HepG2 (cell line): Measurements from ENCODE around the gene OTOG. TPM values are rescaled to one million over a fixed set of nuclear protein-coding genes. Genes with fewer than 3 reads are reported as not detected.

ENCODE experiments used
- ATAC-seq: fragments of 200-7000 bp; cut with Tn5 transposase; 3 replicates; pipeline ENCODE4 v1.9.1; 2020; ENCODE audit warnings: mild to moderate bottlenecking, moderate library complexity
- BruUV-seq: library from RNA; stranded (reverse); fragments of 400-500 nt; replicated peaks from 2 replicates; lab custom pipeline; 2021; lab: Mats Ljungman, UMichigan
- CTCF ChIA-PET: fragments of 300-600 bp; formaldehyde crosslinking; extraction: SDS; loops from one replicate; lab custom pipeline; 2021; ENCODE audit warnings: low total read pairs, inconsistent platforms, low intra/inter-chr PET ratio; lab: Yijun Ruan, JAX
- POLR2A ChIA-PET: fragments of 350-600 bp; sonication (Branson Sonifier 250); formaldehyde crosslinking; loops from one replicate; lab custom pipeline; 2020; ENCODE audit warnings: antibody characterized with exemption, inconsistent platforms; lab: Yijun Ruan, JAX
- DNase-seq: peaks from one replicate; pipeline ENCODE4 v3.0.0-alpha.2; 2015; ENCODE audit warnings: low spot score
- FAIRE-seq: peaks from 3 replicates; lab custom pipeline; 2011; peaks lifted over from hg19 to GRCh38; lab: Jason Lieb, UNC
- H2AFZ ChIP-seq: one replicate; pipeline ENCODE4 v1.6.1; 2011; ENCODE audit warnings: low read length, inconsistent platforms
- H3K27ac ChIP-seq: fragments of 300-600 bp; 3 replicates; pipeline ENCODE4 v1.8.0; 2011; ENCODE audit warnings: mixed run types, mild to moderate bottlenecking, mixed read lengths, low read length, inconsistent platforms; ENCODE audit not compliant: insufficient read depth; ENCODE audit errors: extremely low read length
- H3K27me3 ChIP-seq, 2 experiments: fragments of 200-600 bp in 1 of 2; 2 replicates in 1 of 2; 3 replicates in 1 of 2; pipeline versions ENCODE4 v1.6.0 to v1.8.0; 2011; ENCODE audit warnings: low read length in 2 of 2, mild to moderate bottlenecking in 2 of 2, moderate library complexity in 2 of 2, inconsistent platforms in 1 of 2; ENCODE audit not compliant: insufficient read depth in 2 of 2, control insufficient read depth in 1 of 2
- H3K36me3 ChIP-seq, 2 experiments: fragments of 200-600 bp in 1 of 2; replicated peaks in 1 of 2; 2 replicates in 1 of 2; 3 replicates in 1 of 2; pipeline versions ENCODE4 v1.5.1 to v1.8.0; 2011; ENCODE audit warnings: low read length in 2 of 2, inconsistent platforms in 1 of 2; ENCODE audit not compliant: insufficient read depth in 2 of 2, control insufficient read depth in 1 of 2
- H3K4me1 ChIP-seq: 2 replicates; pipeline ENCODE4 v1.5.1; 2012; ENCODE audit warnings: low read length, inconsistent platforms; ENCODE audit not compliant: insufficient read depth
- H3K4me2 ChIP-seq: 2 replicates; pipeline ENCODE4 v1.6.0; 2011; ENCODE audit warnings: low read depth, low read length, inconsistent platforms
- H3K4me3 ChIP-seq, 3 experiments: fragments of 200-600 bp in 1 of 3; sonication (generic), shearing (Covaris generic) in 1 of 3; replicated peaks in 1 of 3; 2 replicates each; pipeline ENCODE4 v1.5.1; 2011 to 2016; ENCODE audit warnings: low read length in 3 of 3, inconsistent platforms in 2 of 3, low read depth in 2 of 3, mild to moderate bottlenecking in 2 of 3, control low read depth in 1 of 3, mixed read lengths in 1 of 3; ENCODE audit not compliant: insufficient read depth in 1 of 3
- H3K79me2 ChIP-seq: one replicate; pipeline ENCODE4 v1.6.1; 2011; ENCODE audit warnings: low read length, inconsistent platforms; ENCODE audit not compliant: insufficient read depth
- H3K9ac ChIP-seq: 2 replicates; pipeline ENCODE4 v1.6.0; 2011; ENCODE audit warnings: mild to moderate bottlenecking, low read depth, low read length, inconsistent platforms; ENCODE audit not compliant: insufficient read depth
- H3K9me3 ChIP-seq: 2 replicates; pipeline ENCODE4 v1.5.1; 2012; ENCODE audit warnings: mild to moderate bottlenecking, low read length
- H4K20me1 ChIP-seq: 2 replicates; pipeline ENCODE4 v1.6.0; 2011; ENCODE audit warnings: inconsistent platforms, mild to moderate bottlenecking, low read length, moderate library complexity; ENCODE audit not compliant: insufficient read depth
- AKNA ChIP-seq: sonication (generic); formaldehyde crosslinking; IDR thresholded peaks from 2 replicates; pipeline ENCODE4 v1.4.0; 2020; ENCODE audit warnings: missing genetic modification reagents, borderline replicate concordance
- ARID4A ChIP-seq: sonication (generic); formaldehyde crosslinking; IDR thresholded peaks from 2 replicates; pipeline ENCODE4 v1.5.0; 2020; ENCODE audit warnings: mild to moderate bottlenecking, missing genetic modification reagents, borderline replicate concordance
- CHD2 ChIP-seq: IDR thresholded peaks from 2 replicates; pipeline ENCODE4 v1.6.1; 2011; ENCODE audit warnings: low read depth, low read length, improper control_type of control experiment
- GFI1 ChIP-seq: sonication (generic); formaldehyde crosslinking; IDR thresholded peaks from 2 replicates; pipeline ENCODE4 v1.5.0; 2020; ENCODE audit warnings: missing genetic modification reagents, mild to moderate bottlenecking, borderline replicate concordance
- MAZ ChIP-seq, 2 experiments: sonication (generic) in 1 of 2; formaldehyde crosslinking in 1 of 2; IDR thresholded peaks; 2 replicates each; pipeline versions ENCODE4 v1.5.0 to v1.6.1; 2012 to 2020; ENCODE audit warnings: low read depth in 2 of 2, mild to moderate bottlenecking in 2 of 2, borderline replicate concordance in 1 of 2, improper control_type of control experiment in 1 of 2, low read length in 1 of 2, missing genetic modification reagents in 1 of 2, moderate library complexity in 1 of 2
- PRDM4 ChIP-seq: sonication (generic); formaldehyde crosslinking; IDR thresholded peaks from 2 replicates; pipeline ENCODE4 v1.9.0; 2021; ENCODE audit warnings: missing genetic modification reagents, borderline replicate concordance
- ZBTB1 ChIP-seq: sonication (generic); formaldehyde crosslinking; IDR thresholded peaks from 2 replicates; pipeline ENCODE4 v1.4.0; 2020; ENCODE audit warnings: missing genetic modification reagents, borderline replicate concordance
- ZEB1 ChIP-seq: IDR thresholded peaks from 2 replicates; pipeline ENCODE4 v1.6.1; 2012; ENCODE audit warnings: mild to moderate bottlenecking, low read depth, inconsistent platforms; ENCODE audit not compliant: insufficient replicate concordance
- ZNF20 ChIP-seq: sonication (generic); formaldehyde crosslinking; IDR thresholded peaks from 2 replicates; pipeline ENCODE4 v1.4.0; 2020; ENCODE audit warnings: mild to moderate bottlenecking, moderate library complexity, missing genetic modification reagents
- ZSCAN20 ChIP-seq: sonication (generic); formaldehyde crosslinking; IDR thresholded peaks from 2 replicates; pipeline ENCODE4 v1.4.0; 2020; ENCODE audit warnings: missing genetic modification reagents, mild to moderate bottlenecking, borderline replicate concordance
- WGBS: methylation state at CpG from one replicate; pipeline ENCODE4 v1.1.6; 2017; ENCODE audit warnings: low lambda C conversion rate; 5-methylcytosine and 5-hydroxymethylcytosine counted together
- in situ Hi-C: cut with HindIII; loops from 2 replicates; pipeline ENCODE4 v1.10.0; 2017; ENCODE audit warnings: low pct_unique_long_range_greater_than_20kb; ENCODE audit not compliant: extremely low pct_ligation_motif_present
- intact Hi-C: fragments of 100-400 bp; cut with micrococcal nuclease; formaldehyde crosslinking; loops from one replicate; pipeline ENCODE4 v1.10.0; 2022; ENCODE audit not compliant: unreplicated experiment
- polyA plus RNA-seq, 8 experiments: library from polyadenylated mRNA; depleted of rRNA in 3 of 8; stranded (reverse) in 7 of 8; unstranded in 1 of 8; fragments of >200 nt; fragmentation: Illumina TruSeq in 4 of 8; extraction: Trizol in 4 of 8; gene quantifications; 2 replicates each; pipeline versions ENCODE4 v1.2.1 to v1.2.3, GENCODE V29; 2011 to 2016; ENCODE audit warnings: low read depth in 4 of 8, missing spikeins in 1 of 8, mixed read lengths in 1 of 8; ENCODE audit not compliant: insufficient read depth in 1 of 8
- total RNA-seq, 5 experiments: library from RNA; depleted of rRNA; stranded (reverse); fragments of >200 nt; fragmentation: Illumina TruSeq; extraction: Trizol; gene quantifications; 2 replicates each; pipeline ENCODE4 v1.2.3, GENCODE V29; 2016; ENCODE audit warnings: low read depth in 1 of 5

OTOG gene
- total and polyA plus RNA-seq, 2 of the 13 experiments (the other 11 are each of a cell fraction or from before 2014, with no cell fraction given): not detected

- no peak for TF ChIP-seq PRDM4
- no peak for TF ChIP-seq ARID4A (CRISPR knock-in tag)
- TF ChIP-seq, all 625 proteins: peak for 0
Observed at GRCh38 chr11:17692931-17693330, 145.9 kb downstream of the OTOG start (continued).

GRCh38 chr11:17693531-17693930, 146.5 kb downstream of the OTOG start:
- in situ Hi-C loops: no loop called here
- H3K9ac ChIP-seq: no peak overlapping the region
- DNase-seq: no peak
- H3K4me1 ChIP-seq: no peaks in the 10 kb centered on the region
- no peak overlapping the region for H3K4me2 ChIP-seq
- H4K20me1 ChIP-seq: no peaks in the 10 kb centered on the region
- ChIA-PET CTCF (no interaction called here), POLR2A (no interaction called here)
- no peaks in the 10 kb centered on the region for H3K79me2 ChIP-seq
- H3K27me3 ChIP-seq: peaks cover 8 to 52% of the 10 kb centered on the region in 2 experiments
- no peak for ATAC-seq
- H3K27ac ChIP-seq: no peak overlapping the region
- no TSS peak for BruUV-seq
- TF ChIP-seq ZBTB1 (CRISPR knock-in tag): no peak
- no peak for TF ChIP-seq ZEB1
- TF ChIP-seq ZSCAN20 (CRISPR knock-in tag): no peak
- no peak for TF ChIP-seq CHD2
- no peak for TF ChIP-seq GFI1 (CRISPR knock-in tag)
- TF ChIP-seq MAZ (IDR thresholded peaks at IDR 0.05; ENCODE audit: borderline replicate concordance, low read depth, low read length): no peak
- TF ChIP-seq MAZ (CRISPR knock-in tag; IDR thresholded peaks at IDR 0.05; ENCODE audit: low read depth): no peak
- TF ChIP-seq ZNF20: no peak
- no peak for TF ChIP-seq AKNA (CRISPR knock-in tag)
- H2AFZ ChIP-seq: no peak overlapping the region
- no peaks in the 10 kb centered on the region for H3K9me3 ChIP-seq
- WGBS: 0% methylated on average over 4 of the region's 4 CpGs
- no peak for FAIRE-seq
- intact Hi-C loops: no loop called here
- H3K4me3 ChIP-seq: no peak overlapping the region
- H3K36me3 ChIP-seq: no peaks in the 10 kb centered on the region
